Mucosa of rectum (tissue), 2 donors: ENCODE results near the gene SUSD6.

ENCODE experiments used
- H3K27ac ChIP-seq, 2 donors: one replicate each; pipeline ENCODE4 v1.7.0; 2013; ENCODE audit warnings: inconsistent platforms in 2 of 2, low read depth in 2 of 2, low read length in 2 of 2
- H3K27me3 ChIP-seq, 2 donors: one replicate each; pipeline ENCODE4 v1.7.0; 2013; ENCODE audit warnings: low read length in 2 of 2; ENCODE audit not compliant: control insufficient read depth in 2 of 2, insufficient read depth in 2 of 2
- H3K36me3 ChIP-seq, 2 donors: one replicate each; pipeline ENCODE4 v1.7.0; 2013; ENCODE audit warnings: low read length in 2 of 2; ENCODE audit not compliant: control insufficient read depth in 2 of 2, insufficient read depth in 2 of 2
- H3K4me1 ChIP-seq, 2 donors: one replicate each; pipeline ENCODE4 v1.7.0; 2013; ENCODE audit warnings: low read length in 2 of 2, mild to moderate bottlenecking in 1 of 2; ENCODE audit not compliant: control insufficient read depth in 2 of 2, insufficient read depth in 2 of 2
- H3K4me3 ChIP-seq, 2 donors: one replicate each; pipeline ENCODE4 v1.7.0; 2013; ENCODE audit warnings: low read length in 2 of 2
- H3K9ac ChIP-seq, 2 donors: one replicate each; pipeline ENCODE4 v1.7.0; 2013; ENCODE audit warnings: low read length in 2 of 2, low read depth in 1 of 2, mild to moderate bottlenecking in 1 of 2
- H3K9me3 ChIP-seq, 2 donors: one replicate each; pipeline ENCODE4 v1.7.0; 2013; ENCODE audit warnings: low read length in 2 of 2; ENCODE audit not compliant: control insufficient read depth in 2 of 2
- donor health status: healthy.
- donor health status: Normal muscosa, but diverticular disease.

The SUSD6 gene

GRCh38 chr14:69610020-69610873 is 1.1 kb upstream of the SUSD6 start:
- Histone ChIP-seq H3K27me3 (no peaks in the 10 kb centered on the region), H3K4me1 (peaks cover 49 to 52% of the 10 kb centered on the region in 2 donors), H3K36me3 (no peaks in the 10 kb centered on the region), H3K9me3 (no peaks in the 10 kb centered on the region), H3K4me3 (peak overlapping the region; percentile 63 to 88), H3K27ac (peak overlapping the region; percentile 73 to 87), H3K9ac (peak overlapping the region; percentile 66 to 67)

GRCh38 chr14:69610874-69611171 is 573 bp upstream of the SUSD6 start:
- Histone ChIP-seq H3K4me1 (peaks cover 49 to 52% of the 10 kb centered on the region in 2 donors), H3K27me3 (no peaks in the 10 kb centered on the region)

DNA sequence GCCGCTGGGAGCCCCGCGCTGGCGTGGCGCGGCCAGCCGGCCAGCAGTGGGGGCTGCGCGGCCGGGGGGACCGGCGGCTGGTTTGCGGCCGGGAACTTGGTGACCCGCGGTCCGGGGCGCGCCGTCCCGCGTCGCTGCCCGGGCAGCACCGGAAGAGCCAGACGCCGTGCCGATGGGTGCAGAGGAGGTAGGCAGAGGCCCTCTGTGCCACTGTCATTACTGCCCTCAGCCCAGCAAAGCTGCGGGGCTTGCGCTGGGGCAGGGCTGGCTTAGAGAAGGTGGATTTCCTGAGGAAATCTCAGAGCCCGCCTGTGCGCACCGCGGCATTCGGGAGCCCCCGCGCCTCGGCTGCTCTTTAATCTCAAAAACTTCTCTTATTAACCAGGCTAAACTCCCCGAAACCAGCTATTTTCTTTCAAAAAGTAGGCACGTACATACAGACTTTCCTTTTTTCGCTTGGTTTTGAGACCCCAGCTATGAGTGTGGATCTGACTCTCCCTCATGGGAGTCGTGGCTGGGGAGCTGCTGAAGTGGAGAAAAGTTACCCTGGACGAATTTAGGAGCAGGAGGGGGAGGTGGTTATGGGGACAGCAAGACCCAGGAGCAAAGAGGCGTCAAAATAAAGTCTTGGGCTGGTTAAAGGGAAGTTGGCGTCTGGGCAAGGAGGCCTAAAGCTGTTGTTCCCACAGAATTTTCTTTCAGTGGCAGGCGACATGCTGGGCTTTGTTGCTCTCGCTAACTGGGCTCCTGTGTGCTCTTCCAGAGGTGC is 802 bp downstream of the SUSD6 start:
- peaks cover 52 to 53% of the 10 kb centered on the region in 2 donors for H3K4me1 ChIP-seq
- no peaks in the 10 kb centered on the region for H3K27me3 ChIP-seq
- H3K36me3 ChIP-seq = no peaks in the 10 kb centered on the region
- H3K9me3 ChIP-seq = no peaks in the 10 kb centered on the region
- peak overlapping the region; percentile 92 to 94 for H3K27ac ChIP-seq
- H3K4me3 ChIP-seq = peak overlapping the region; percentile 58 to 89
- peak overlapping the region; percentile 90 to 95 for H3K9ac ChIP-seq

More at GRCh38 chr14:69610874-69611171, 573 bp upstream of the SUSD6 start:
- peak overlapping the region; percentile 63 to 88 for H3K4me3 ChIP-seq
- H3K36me3 ChIP-seq = no peaks in the 10 kb centered on the region
- no peaks in the 10 kb centered on the region for H3K9me3 ChIP-seq
- peak overlapping the region; percentile 73 to 87 for H3K27ac ChIP-seq
- H3K9ac ChIP-seq = peak overlapping the region; percentile 66 to 67

DNA sequence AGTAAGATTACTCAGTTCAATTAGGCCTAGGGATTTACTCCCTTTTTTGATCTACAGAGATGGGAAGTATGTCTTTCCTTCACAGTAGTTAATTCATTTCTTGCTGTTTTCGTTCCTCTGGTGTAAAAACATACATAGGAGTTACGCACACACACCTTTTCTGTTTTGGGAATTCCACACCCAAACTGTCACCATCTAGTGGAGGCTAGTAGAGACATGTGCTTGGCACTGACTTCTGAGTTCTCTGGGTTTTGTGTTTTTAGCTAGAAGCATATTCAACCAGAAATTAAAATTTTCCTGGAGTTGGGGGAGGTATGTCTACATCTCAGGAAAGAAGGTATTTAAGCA is 1.4 kb downstream of the SUSD6 start:
- no peaks in the 10 kb centered on the region for H3K9me3 ChIP-seq
- peak overlapping the region; percentile 58 to 89 for H3K4me3 ChIP-seq
- peaks cover 49 to 57% of the 10 kb centered on the region in 2 donors for H3K4me1 ChIP-seq
- H3K9ac ChIP-seq = peak overlapping the region; percentile 90 to 95
- no peaks in the 10 kb centered on the region for H3K27me3 ChIP-seq
- H3K36me3 ChIP-seq = no peaks in the 10 kb centered on the region
- H3K27ac ChIP-seq = peak overlapping the region; percentile 92 to 94

- Histone ChIP-seq H3K9ac (peak overlapping the region; percentile 42 to 48), H3K4me3 (peak overlapping the region; percentile 58 to 89), H3K36me3 (no peaks in the 10 kb centered on the region), H3K9me3 (no peaks in the 10 kb centered on the region), H3K4me1 (peaks cover 49 to 64% of the 10 kb centered on the region in 2 donors), H3K27ac (peak overlapping the region in 1 of 2 donors; percentile 92), H3K27me3 (no peaks in the 10 kb centered on the region)
Measured at GRCh38 chr14:69613312-69614073, 2.1 kb downstream of the SUSD6 start.

DNA sequence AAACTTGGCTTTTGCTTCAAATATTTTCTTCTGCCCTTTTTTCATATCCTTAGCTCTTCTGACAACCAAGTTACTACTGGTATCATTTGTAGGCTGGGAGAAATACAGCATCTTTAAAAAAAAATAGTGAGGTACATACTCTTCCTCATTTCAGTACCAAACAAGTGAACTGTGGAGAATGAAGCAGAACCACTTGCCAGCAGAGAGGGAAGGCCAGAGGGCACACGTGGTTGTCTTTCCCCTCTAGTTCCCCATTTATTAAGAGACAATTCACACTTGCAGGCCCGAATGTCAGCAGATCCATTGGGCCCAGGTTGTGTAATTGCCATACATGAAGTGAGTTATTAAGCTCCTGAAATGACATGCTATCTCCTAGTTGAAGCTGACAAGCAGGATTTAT is 3.2 kb downstream of the SUSD6 start:
- Histone ChIP-seq H3K4me1 (peaks cover 52 to 64% of the 10 kb centered on the region in 2 donors), H3K27ac (peak overlapping the region; percentile 73 to 92), H3K36me3 (no peaks in the 10 kb centered on the region), H3K4me3 (peak overlapping the region in 1 of 2 donors; percentile 42), H3K9ac (peak overlapping the region in 1 of 2 donors; percentile 9), H3K27me3 (no peaks in the 10 kb centered on the region), H3K9me3 (no peaks in the 10 kb centered on the region)

GRCh38 chr14:69615121-69615495 is 3.7 kb downstream of the SUSD6 start:
- Histone ChIP-seq H3K9ac (peak overlapping the region in 1 of 2 donors; percentile 8), H3K27ac (peak overlapping the region; percentile 73 to 92), H3K4me1 (peaks cover 49 to 62% of the 10 kb centered on the region in 2 donors), H3K4me3 (peak overlapping the region; percentile 28 to 37), H3K9me3 (no peaks in the 10 kb centered on the region), H3K27me3 (no peaks in the 10 kb centered on the region), H3K36me3 (no peaks in the 10 kb centered on the region)

DNA sequence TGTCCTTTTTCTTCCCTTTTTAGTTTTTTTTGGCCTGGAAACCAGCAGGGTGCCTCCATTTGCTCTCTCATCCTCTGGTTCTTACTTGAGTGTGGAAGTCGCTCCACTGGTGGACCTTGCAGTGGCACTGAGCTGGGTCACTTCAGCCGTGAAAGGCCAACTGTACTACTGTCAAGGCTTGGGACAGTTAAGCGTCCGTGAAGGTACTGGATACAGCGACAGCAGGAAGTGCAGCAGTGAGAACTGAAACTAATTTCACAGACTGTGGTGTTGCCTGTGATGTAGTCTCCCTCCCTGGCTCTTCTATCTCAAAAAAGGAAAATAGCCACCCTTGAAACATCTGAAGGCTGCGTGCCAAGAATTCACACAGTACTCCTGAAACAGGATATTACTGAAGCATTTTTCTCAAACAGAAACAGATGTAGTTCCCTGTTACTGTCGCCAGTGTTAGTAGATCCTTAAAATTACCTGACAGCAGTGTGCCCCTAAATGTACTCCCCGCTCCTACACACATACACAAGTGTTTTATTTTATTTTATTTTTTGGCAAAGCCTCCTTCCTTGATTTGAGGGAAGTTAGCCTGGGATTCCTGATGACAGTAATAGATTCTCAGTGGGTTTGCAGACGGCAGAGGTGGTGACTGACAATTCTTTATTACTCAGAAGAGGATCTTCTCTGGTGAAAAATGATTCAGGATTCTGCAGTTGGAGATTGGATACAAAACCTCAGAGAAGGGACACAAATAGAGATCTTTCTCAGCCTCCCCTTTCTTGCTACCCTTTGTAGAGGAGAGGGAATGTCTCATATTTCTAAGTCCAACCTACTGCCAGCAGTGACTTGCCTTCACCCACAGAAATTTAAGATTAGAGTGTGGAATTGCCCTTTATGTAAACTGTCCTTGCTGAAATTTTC is 4.4 kb downstream of the SUSD6 start:
- peak overlapping the region; percentile 8 to 59 for H3K9ac ChIP-seq
- H3K27me3 ChIP-seq = no peaks in the 10 kb centered on the region
- H3K9me3 ChIP-seq = no peaks in the 10 kb centered on the region
- peak overlapping the region; percentile 28 to 37 for H3K4me3 ChIP-seq
- H3K36me3 ChIP-seq = no peaks in the 10 kb centered on the region
- peaks cover 45 to 56% of the 10 kb centered on the region in 2 donors for H3K4me1 ChIP-seq
- peak overlapping the region; percentile 73 to 92 for H3K27ac ChIP-seq

DNA sequence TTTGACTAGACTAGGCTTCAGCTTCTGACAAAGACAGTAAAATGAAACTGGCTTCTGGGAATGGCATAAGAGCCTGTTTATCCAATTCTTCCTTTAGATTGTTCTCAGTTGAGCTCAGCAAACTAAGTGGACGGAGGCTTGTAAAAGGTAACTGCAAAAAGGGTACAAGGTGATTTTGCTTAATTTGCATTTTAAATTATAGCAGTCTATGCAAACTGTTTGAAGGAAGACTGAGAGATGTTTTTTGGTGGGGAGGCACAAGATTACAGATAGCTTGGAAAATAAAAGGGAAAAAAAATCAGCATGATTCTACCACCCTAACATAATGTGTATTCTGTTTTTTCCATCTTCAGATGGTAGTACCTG is 5.0 kb downstream of the SUSD6 start:
- no peaks in the 10 kb centered on the region for H3K9me3 ChIP-seq
- peak overlapping the region; percentile 73 to 92 for H3K27ac ChIP-seq
- H3K36me3 ChIP-seq = no peaks in the 10 kb centered on the region
- no peaks in the 10 kb centered on the region for H3K27me3 ChIP-seq
- H3K9ac ChIP-seq = peak overlapping the region in 1 of 2 donors; percentile 59
- peaks cover 40 to 57% of the 10 kb centered on the region in 2 donors for H3K4me1 ChIP-seq
- peak overlapping the region in 1 of 2 donors; percentile 37 for H3K4me3 ChIP-seq
